Measurements from ENCODE around the gene NCOA4. TPM values are rescaled to one million over a fixed set of nuclear protein-coding genes. Genes with fewer than 3 reads are reported as not detected.
"Not testable (repeated sequence)": the region's sequence is repeated elsewhere in the genome, so short reads cannot be mapped to it uniquely, and the experiment has no call there.

NCOA4 gene
- total and polyA plus RNA-seq, 4 donors: 40.5 to 281 (median 109) TPM

- H3K9me3 ChIP-seq (ENCODE audit: control insufficient read depth in 4 of 4, insufficient read depth in 3 of 4, low read length in 3 of 4): no peaks in the 10 kb centered on the region
- 74 to 84% methylated on average over 5 of the region's 5 CpGs for WGBS, 2 donors
- no peak overlapping the region for H3K27ac ChIP-seq (ENCODE audit: low read depth in 1 of 2, low read length in 1 of 2)
- no peaks in the 10 kb centered on the region for H3K27me3 ChIP-seq (ENCODE audit: control insufficient read depth in 3 of 3, insufficient read depth in 3 of 3, low read length in 2 of 3)
- no peak overlapping the region for H3K4me3 ChIP-seq
- peak; percentile 19 for ATAC-seq (ENCODE audit: insufficient read depth, low FRiP score)
- peak in 1 of 3 donors; percentile 18 for DNase-seq
- H3K4me1 ChIP-seq (ENCODE audit: control insufficient read depth in 5 of 5, insufficient read depth in 5 of 5, low read length in 5 of 5): no peaks in the 10 kb centered on the region
- no peak overlapping the region for H3K9ac ChIP-seq (ENCODE audit: insufficient read depth in 1 of 2, low read length in 2 of 2)
- no peak for TF ChIP-seq CTCF (IDR thresholded peaks at IDR 0.05; ENCODE audit: control extremely low read depth, extremely low read depth)
- H3K36me3 ChIP-seq (ENCODE audit: control insufficient read depth in 4 of 4, insufficient read depth in 4 of 4, low read length in 4 of 4): peaks cover 6 to 22% (median 12%) of the 10 kb centered on the region in 4 donors
These were observed 32.2 kb downstream of the NCOA4 start for GRCh38 chr10:45997994-45998763.

- H3K4me3 ChIP-seq: no peak overlapping the region
- H3K9ac ChIP-seq (ENCODE audit: insufficient read depth in 1 of 2, low read length in 2 of 2): no peak overlapping the region
- no peaks in the 10 kb centered on the region for H3K27me3 ChIP-seq (ENCODE audit: control insufficient read depth in 3 of 3, insufficient read depth in 3 of 3, low read length in 2 of 3)
- DNase-seq: no peak
- no peak for ATAC-seq (ENCODE audit: insufficient read depth, low FRiP score)
- no peak overlapping the region for H3K27ac ChIP-seq (ENCODE audit: low read depth in 1 of 2, low read length in 1 of 2)
- no peaks in the 10 kb centered on the region for H3K4me1 ChIP-seq (ENCODE audit: control insufficient read depth in 5 of 5, insufficient read depth in 5 of 5, low read length in 5 of 5)
- H3K9me3 ChIP-seq (ENCODE audit: control insufficient read depth in 4 of 4, insufficient read depth in 3 of 4, low read length in 3 of 4): no peaks in the 10 kb centered on the region
- H3K36me3 ChIP-seq (ENCODE audit: control insufficient read depth in 4 of 4, insufficient read depth in 4 of 4, low read length in 4 of 4): peaks cover 5 to 16% (median 11%) of the 10 kb centered on the region in 4 donors
- no peak for TF ChIP-seq CTCF (IDR thresholded peaks at IDR 0.05; ENCODE audit: control extremely low read depth, extremely low read depth)
- 90 to 92% methylated on average over 4 of the region's 4 CpGs for WGBS, 2 donors
These were observed 32.9 kb downstream of the NCOA4 start for GRCh38 chr10:45997557-45997956.

- not testable (repeated sequence) for DNase-seq; ATAC-seq (ENCODE audit: insufficient read depth, low FRiP score); H3K36me3 ChIP-seq (ENCODE audit: control insufficient read depth in 4 of 4, insufficient read depth in 4 of 4, low read length in 4 of 4); H3K4me1 ChIP-seq (ENCODE audit: control insufficient read depth in 5 of 5, insufficient read depth in 5 of 5, low read length in 5 of 5); H3K9ac ChIP-seq (ENCODE audit: insufficient read depth in 1 of 2, low read length in 2 of 2); H3K9me3 ChIP-seq (ENCODE audit: control insufficient read depth in 4 of 4, insufficient read depth in 3 of 4, low read length in 3 of 4); H3K27me3 ChIP-seq (ENCODE audit: control insufficient read depth in 3 of 3, insufficient read depth in 3 of 3, low read length in 2 of 3); H3K27ac ChIP-seq (ENCODE audit: low read depth in 1 of 2, low read length in 1 of 2); H3K4me3 ChIP-seq
- WGBS, 2 donors: 84 to 87% methylated on average over 3 of the region's 3 CpGs
These were observed 44.8 kb downstream of the NCOA4 start for GRCh38 chr10:45985590-45985989.

- H3K4me1 ChIP-seq (ENCODE audit: control insufficient read depth in 5 of 5, insufficient read depth in 5 of 5, low read length in 5 of 5); H3K27me3 ChIP-seq (ENCODE audit: control insufficient read depth in 3 of 3, insufficient read depth in 3 of 3, low read length in 2 of 3); H3K4me3 ChIP-seq; H3K9me3 ChIP-seq (ENCODE audit: control insufficient read depth in 4 of 4, insufficient read depth in 3 of 4, low read length in 3 of 4); DNase-seq; ATAC-seq (ENCODE audit: insufficient read depth, low FRiP score); H3K36me3 ChIP-seq (ENCODE audit: control insufficient read depth in 4 of 4, insufficient read depth in 4 of 4, low read length in 4 of 4); H3K27ac ChIP-seq (ENCODE audit: low read depth in 1 of 2, low read length in 1 of 2); H3K9ac ChIP-seq (ENCODE audit: insufficient read depth in 1 of 2, low read length in 2 of 2): not testable (repeated sequence)
- 94 to 95% methylated on average over 2 of the region's 2 CpGs for whole genome bisulfite sequencing, 2 donors
These were observed 46.0 kb downstream of the NCOA4 start for GRCh38 chr10:45984473-45984872.
